GM21528 (cell line): ENCODE measurements around the gene TNFAIP8.
A peak's percentile ranks its signal among the peaks of the same experiment; 100 is the strongest.

Source experiments
- ATAC-seq: cut with Tn5 transposase; IDR thresholded peaks from one replicate; pipeline ENCODE4 v1.9.1; 2021; ENCODE audit warnings: mild to moderate bottlenecking, moderate library complexity; ENCODE audit not compliant: unreplicated experiment, low FRiP score

The TNFAIP8 gene

DNA sequence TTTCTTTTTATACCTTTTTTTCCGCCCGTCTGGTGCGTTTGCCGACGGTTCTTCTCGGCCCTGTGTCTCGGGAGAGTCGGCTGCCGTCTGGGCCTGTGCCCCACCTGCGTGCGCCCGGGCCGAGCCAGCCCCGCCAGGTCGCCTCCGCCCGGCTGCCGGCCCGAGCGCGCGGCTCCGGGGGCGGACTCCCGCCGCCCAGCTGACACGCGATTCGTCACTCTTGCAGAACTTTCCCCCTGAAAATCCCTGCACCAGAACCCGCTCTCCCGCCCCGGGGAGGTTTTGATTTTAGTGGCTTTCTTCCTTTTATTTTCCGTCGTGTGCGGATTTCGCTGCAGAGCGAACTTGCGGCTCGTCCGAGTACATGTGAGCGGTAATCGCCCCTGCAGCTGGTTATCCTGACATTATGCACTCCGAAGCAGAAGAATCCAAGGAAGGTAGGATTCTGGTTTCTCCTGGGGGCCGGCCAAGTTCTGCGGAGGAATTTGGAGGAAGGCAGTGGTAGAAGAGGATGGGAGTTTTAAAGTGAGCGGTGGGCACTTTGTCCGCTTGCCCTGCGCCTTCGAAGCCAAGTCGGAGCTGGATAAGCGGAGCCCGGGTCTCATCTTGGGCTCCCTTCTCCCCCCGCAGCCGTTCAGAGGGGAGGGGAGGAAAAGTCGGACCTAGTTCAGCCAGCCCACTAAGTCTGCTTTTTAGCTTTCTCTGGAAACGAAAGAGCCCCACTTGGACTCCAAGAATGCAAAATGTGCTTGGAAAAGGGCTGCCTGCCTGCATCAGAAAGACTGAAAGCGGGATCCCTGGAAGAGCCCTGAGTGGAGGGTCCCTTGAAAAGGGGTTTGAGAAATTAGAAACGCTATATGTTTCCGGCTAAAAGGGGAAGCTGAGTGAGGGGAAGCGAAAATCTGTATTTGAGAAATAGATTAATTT lies at the start of gene TNFAIP8:
Gene TNFAIP8, plus strand, starts transcription at position 335 of the 927 bp plus-strand sequence. Its CDS starts 72 bp downstream, at position 407.
- peak; percentile 40 for ATAC-seq

DNA sequence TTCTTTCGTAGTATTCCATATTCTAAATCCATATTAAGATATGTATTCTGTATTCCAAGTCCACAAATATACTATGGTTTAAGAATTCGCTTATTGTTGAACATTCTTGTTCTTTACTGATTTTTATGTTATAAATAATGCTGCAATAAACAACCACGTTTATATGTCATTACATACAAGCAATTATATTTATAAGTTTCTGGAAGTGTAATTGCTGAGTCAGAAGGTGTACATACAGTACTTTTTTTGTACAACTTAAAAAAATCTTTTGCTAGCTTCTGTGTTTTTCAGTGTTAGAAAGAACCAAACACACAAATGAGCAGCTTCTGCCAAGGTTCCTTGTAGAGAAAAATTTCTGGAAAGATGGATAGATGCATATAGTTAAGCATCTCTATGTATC lies 48.6 kb upstream of the TNFAIP8 start:
- no peak for ATAC-seq

DNA sequence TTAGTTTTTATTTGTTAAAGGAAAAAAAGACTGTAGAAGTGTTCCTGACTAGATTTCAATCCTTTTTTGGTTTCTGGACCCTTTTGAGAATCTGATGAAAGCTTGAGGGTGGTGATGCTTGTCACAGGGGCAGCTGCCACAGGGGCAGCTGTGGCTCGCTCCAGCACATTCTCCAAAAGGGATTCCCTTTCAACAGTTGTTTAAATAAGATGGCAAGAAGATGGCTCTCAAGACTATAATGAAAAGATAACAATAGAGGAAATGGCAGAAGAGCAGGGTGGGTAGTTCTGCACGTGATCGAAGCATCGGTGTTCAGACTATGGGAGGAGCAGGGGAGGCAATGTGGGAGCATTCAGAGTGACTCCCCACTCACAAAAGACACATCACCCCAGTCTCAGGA lies 46.5 kb upstream of the TNFAIP8 start:
- peak; percentile 9 for ATAC-seq

DNA sequence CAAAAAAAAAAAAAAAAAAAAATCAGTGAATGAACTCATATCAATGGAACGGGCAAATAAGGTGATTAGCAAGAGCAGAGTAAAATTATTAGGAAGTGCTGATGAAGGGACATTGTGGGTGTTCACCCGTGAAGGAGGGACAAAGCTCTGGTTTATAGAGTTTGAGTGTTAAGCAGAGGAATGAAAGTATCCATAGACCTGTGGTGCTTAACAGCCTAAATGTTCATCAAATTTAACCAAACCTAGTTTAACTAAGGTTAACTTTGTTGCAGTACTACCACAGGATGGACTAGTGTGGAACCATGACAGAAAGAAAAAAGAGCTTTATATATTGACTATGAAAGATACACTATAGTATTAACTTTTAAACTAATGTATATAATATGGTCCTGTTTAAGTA lies 44.1 kb upstream of the TNFAIP8 start:
- no peak for ATAC-seq

DNA sequence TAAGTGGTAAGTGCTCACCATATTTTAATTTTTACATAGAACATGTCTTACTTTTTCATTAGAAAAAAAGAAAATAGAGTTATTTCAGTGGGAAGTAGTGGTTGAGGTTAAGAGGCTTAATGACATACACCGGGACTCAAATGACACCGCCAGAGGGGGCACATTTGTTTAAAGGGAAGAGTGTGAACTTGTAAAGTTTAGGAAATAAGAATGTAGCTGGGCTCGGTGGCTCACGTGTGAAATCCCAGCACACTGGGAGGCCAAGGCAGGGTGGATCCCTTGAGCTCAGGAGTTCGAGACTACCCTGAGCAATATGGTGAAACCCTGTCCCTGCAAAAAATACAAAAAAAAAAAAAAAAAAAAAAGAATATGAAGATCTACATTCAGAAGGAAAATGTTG lies 43.4 kb upstream of the TNFAIP8 start:
- ATAC-seq, result no peak

DNA sequence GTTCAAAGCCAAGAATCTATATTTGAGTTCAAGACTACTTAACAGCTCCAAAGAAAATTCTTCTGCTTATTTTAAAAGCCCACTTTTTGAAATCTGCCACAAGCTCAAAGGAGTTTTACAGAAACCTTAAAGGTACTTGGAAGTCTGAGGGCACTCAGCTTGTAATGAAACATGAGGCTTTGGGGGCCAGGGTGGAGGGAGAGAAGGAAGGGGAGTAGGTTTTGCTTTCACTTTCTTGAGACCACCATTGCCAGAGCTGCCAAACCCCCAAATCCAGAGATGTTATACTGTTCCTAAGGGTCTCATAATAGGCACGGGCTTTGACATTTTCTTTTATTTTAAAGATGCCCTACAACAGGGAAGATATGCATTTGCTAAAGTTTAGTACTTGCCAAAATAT lies 42.6 kb upstream of the TNFAIP8 start:
- no peak for ATAC-seq

DNA sequence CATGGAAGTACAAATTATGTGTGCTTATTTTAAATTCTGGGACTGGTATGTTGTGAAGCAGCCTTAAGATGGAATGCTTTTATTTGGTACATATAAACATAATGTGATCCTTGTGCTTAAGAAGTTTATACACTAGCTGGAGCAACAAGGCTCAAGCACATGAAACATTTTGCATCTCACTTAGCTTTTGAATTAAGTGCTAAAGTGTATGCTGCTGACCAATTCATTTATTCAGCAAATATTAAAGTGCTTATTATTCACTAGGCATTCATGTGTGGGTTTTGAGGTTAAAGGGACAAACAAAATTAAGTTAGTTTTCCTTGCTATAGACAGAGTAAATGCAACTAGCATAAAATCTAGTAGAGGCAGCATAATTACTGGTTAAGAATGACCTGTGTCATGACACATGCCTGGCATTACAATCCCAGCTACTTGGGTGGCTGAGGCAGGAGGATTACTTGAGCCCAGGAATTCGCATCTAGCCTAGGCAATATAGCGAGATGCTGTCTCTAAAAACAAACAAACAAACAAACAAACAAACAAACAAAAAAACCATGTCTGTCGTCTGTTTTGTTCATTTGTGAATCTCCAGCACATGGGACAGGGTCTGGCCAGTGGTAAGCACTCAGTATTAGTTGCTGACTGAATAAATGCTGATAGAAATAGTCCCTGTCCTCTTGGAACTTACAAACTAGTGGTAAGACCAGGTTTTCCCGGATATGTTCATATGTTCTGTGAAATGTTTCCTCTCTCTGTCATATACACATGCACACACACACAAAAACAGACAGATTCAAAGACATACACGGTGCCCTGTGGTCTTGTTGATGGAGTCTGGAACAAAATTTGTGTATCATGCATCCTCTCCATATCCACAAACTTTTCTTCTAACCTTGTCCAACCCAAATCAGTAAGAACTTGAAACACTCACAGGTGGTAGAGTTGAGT lies 41.9 kb upstream of the TNFAIP8 start:
- ATAC-seq, result no peak

DNA sequence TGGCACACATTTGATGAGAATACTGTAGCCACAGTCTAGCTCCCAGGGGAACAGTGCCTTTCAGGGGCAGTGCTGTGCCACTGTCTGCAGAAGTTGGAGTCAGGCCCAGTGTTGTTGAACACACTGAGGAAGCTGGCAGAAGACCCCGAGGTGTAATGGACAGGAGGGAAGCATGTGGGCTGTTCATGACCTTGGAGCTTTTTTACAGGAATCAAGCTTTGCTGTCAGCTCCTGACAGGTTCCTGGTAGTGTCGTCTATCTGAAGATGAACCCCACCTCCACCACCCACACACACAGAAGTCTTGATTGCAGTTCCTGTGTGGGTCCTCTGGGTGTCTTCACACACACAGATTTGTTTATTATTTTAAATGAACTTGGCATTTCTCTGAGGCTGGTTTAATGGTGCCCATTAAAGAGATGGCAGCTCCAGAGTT lies 40.3 kb upstream of the TNFAIP8 start:
- peak; percentile 70 for ATAC-seq

DNA sequence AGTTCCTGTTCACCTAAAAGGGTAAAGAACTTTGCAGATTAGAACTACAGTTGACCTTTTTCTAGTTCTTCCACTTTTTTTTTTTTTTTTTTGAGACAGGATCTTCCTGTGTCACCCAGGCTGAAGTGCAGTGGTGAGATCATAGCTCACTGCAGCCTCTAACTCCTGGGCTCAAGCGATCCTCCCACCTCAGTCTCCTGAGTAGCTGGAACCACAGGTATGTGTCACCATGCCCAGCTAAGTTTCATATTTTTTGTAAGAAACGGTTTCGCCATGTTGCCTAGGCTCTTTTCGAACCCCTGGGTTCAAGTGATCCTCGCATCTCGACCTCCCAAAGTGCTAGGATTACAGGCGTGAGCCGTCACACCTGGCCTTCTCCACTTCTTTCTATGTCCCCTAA lies 39.7 kb upstream of the TNFAIP8 start:
- no peak for ATAC-seq

DNA sequence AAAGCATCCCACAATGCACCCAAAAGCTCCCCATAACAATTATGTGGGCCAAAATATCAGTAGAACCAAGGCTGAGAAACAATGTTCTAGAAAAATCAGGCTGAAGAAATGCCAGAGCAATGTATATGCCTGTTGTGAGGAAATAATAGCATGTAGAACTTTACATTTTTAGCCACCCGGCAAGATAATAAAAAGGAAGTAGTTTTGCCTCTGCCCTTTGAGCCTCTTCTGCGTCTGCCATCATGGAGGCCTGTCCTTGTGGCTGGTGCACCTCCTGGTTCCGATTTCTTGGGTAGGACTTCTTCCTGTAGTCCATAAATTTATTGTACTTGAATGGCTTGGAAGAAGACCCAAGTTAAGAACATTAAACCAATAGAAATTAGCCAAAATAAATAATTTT lies 38.9 kb upstream of the TNFAIP8 start:
- ATAC-seq, result no peak

DNA sequence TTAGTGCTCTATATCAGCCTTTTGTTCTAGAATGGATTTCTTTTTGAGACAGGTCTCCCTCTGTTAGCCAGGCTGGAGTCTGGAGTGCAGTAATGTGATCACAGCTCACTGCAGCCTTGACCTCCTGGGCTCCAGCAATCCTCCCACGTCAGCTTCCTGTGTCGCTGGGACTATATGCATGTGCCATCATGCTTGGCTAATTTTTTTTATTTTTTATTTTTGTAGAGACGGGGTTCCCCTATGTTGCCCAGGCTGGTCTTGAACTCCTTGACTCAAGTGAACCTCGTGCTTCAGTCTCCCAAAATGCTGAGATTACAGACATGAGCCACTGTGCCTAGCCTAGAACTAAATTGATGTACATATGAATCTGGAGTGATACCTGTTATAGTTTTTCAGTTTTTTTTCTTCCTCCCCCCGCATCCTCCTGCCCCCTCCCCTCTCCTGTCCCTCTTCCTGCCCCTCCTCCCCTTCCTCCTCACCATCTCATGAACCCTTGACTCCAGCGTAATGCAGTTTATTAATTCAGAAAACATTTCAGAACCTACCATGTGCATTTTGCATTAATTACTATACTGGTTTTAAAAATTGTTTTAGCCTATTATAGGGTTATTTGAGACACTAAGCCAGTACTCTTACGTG lies 37.4 kb upstream of the TNFAIP8 start:
- ATAC-seq, result peak; percentile 39

DNA sequence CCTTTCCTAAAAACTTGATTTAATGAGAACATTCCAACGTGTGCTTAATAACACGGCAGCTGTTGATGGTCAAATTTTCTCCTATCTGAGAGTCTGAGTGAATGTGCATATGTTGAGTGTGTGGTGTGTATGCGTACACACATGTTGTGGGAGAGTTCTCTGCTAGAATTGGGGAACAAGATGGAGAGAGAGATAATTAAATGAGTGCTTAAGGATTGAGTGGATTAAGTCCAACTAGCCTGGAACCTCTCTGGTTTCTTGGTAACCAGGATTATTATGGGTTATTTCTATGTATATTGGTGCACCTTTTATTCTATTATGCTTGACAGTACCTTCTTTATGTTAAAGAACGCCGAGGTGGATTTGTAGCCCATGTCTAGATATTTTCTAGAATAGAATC lies 36.4 kb upstream of the TNFAIP8 start:
- no peak for ATAC-seq

DNA sequence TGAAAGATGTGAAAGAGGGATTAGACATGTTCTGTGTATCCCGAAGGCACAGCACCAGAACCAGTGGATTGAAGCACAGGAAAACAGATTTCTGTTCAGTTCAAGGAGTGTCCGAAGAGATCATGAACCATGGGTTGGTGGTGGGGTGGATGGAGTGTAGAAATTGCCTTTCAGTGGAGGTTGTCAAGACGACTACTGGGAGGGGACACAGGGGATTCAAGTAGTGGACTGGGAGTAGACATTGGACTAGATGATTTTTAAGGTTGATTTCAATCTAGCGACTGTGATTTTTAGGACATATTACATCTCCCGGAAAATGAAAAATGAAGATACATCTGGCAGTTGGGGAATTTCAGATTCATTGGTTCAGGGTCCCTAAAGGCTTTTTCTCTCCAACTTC lies 35.9 kb upstream of the TNFAIP8 start:
- no peak for ATAC-seq

DNA sequence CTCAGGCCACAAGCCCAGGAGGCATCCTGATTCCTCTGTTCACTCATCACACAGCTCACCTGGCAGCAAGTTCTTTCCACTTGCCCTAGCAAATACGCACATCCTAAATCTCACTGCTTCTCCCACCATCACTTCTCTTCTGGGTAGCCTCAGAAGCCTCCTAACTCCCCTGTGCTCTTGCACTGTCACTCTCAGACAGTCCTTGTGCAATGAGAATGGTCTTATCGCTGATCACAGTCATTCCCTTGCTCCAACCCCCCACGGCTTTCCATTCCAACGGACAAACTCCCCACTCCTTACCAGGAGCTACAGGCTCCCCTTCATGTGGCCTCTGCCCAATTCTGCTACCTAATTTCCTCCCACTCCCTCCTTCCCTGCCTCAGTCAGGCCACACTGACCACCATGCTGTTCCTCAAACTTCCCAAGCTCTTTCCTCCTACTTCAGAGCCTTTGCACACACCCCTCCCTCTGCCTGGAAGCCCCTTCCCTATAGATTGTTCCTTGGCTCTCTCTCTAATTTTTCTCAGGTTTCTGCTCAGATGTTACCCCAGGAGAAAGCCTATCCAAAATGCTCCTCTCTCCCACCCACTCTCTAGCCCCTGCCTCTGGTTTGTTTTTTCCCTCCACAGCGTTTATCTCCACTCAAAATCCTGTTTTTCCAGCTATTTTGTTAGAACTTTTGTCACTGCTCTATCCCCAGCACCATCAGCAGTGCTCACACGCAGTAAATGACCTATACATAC lies 34.1 kb upstream of the TNFAIP8 start:
- ATAC-seq, result no peak

DNA sequence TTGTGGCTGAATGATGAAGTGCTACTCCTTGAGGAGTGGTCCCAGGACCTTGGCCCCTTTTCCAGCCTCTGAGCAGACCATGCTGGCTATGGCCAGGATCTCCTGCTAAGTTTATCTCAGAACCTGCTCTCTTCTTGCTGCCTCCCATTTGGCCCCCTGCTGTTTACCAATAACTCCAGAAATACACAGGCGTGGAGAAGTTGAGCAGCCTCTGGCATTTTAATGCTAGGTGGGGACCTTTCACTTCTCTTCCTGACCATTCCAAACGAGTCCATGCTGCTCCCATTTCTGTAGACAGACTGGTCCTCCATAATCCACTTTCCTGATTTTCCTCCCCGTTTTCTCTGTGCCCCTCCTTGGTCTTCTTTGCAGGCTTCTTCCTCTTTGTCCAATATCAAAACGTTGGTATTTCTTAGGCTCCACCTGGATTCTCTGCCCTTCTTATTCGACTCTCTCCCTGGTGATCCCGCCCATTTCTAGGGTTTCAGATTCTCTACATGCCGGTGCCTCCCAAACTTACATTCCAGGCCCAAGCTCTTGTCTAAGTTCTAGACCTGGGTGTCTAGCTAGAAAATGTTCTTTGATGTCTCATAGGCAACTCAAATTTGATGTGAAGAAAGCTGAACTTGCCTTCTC lies 33.4 kb upstream of the TNFAIP8 start:
- no peak for ATAC-seq

DNA sequence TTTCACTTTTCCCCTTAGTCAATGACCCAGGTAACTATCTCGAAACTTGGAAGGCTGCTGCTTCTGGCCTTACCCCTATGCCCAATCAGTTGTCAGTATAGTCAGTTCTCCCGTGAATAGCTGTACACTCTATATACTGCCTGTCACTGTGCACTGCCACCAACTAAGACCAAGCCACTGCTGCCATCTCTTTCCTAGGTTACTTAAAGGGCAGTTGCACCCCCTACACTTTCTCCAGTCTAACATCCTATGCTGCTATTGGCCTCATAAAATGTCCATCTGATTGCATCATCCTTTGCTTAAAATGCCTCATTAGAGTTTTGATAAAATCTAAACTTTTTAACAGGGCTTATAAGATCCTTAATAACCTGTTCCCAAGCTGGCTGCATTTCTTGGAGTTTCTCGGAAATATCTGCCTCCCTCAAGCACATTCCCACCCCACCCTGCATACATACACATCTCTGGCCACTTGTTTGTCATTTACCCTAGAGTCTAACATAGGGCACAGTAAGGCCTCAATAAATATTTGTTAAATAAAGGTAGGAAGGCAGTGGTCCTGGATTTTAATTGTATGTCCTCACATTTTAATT lies 32.8 kb upstream of the TNFAIP8 start:
- ATAC-seq, result peak; percentile 41

DNA sequence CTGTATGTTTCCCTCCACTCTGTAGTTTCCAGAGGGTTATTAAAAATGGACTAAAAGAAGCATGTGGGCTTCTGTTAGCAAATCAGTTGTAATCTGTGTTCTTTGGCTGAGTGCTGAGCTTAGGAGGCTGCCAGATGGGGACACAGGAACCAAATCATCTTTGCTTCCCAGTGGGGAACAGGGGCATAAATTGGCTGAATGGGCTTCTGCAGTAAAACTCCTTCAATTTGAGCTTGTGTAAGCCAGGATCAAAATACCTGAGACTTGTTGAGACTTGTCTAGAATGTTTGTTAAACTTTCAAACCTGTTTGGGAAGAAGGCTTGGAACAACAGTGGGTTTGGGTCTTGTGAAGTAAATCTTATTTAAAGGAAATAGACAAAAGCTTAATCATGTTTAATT lies 32.2 kb upstream of the TNFAIP8 start:
- ATAC-seq, result no peak

DNA sequence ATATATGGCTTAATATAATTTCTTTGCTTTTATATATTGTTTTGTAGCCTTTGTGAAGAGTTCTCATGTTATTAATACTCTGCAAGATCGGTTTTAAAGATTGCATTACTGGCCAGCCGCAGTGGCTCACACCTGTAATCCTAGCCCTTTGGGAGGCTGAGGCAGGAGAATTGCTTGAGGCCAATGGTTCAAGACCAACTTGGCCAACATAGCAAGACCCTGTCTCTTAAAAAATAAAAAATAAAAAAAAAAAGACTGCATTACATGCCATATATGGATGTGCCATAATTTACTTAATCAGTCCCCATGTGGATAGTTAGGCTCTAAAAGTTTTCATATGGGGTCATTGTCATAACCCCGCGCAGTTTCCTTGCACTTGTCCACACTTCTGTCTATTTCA lies 31.0 kb upstream of the TNFAIP8 start:
- no peak for ATAC-seq

DNA sequence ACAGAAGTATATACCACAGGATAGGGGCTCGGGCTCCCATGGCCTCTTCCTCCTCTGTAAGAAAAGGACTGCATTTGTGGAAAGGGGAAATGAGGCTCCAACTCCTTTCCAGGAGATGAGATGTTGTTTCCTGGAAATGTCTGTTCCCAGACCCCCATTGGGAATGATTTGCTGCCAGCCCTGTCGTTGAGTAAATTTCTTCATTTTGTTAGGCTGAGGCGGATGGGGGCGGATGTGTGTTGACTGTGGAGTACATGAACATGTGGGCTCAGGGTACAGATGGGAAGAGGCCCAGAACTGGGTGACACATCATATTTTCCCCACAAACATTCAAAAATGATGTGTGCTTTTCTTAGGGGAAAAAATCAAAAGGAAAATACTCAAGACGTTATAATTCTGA lies 28.8 kb upstream of the TNFAIP8 start:
- no peak for ATAC-seq
